ENCODE data around the gene DDX17.

DDX17 gene

GRCh38 chr22:38506118-38506962 is at the start of gene DDX17:
DDX17 (minus strand) TSS chr22:38506311.
- DNase-seq (ENCODE audit: low read depth): peak; percentile 95

- DNase-seq (ENCODE audit: low read depth): no peak
Observed at GRCh38 chr22:38554281-38554680, 48.2 kb upstream of the DDX17 start.

- DNase-seq (ENCODE audit: low read depth): no peak
Observed at GRCh38 chr22:38549101-38549894, 43.2 kb upstream of the DDX17 start.

GRCh38 chr22:38540701-38541100 is 34.6 kb upstream of the DDX17 start:
- DNase-seq (ENCODE audit: low read depth): no peak

GRCh38 chr22:38531251-38531938 is 25.3 kb upstream of the DDX17 start:
- no peak for DNase-seq (ENCODE audit: low read depth)

- DNase-seq (ENCODE audit: low read depth): no peak
Observed at GRCh38 chr22:38524429-38524828, 18.3 kb upstream of the DDX17 start.

GRCh38 chr22:38523479-38523878 is 17.4 kb upstream of the DDX17 start:
- DNase-seq (ENCODE audit: low read depth): no peak

GRCh38 chr22:38523029-38523428 is 16.9 kb upstream of the DDX17 start:
- DNase-seq (ENCODE audit: low read depth): no peak

GRCh38 chr22:38519453-38520250 is 13.5 kb upstream of the DDX17 start:
- DNase-seq (ENCODE audit: low read depth): no peak

GRCh38 chr22:38518620-38519019 is 12.5 kb upstream of the DDX17 start:
- no peak for DNase-seq (ENCODE audit: low read depth)

GRCh38 chr22:38513063-38513462 is 7.0 kb upstream of the DDX17 start:
- no peak for DNase-seq (ENCODE audit: low read depth)

- DNase-seq (ENCODE audit: low read depth): no peak
Observed at GRCh38 chr22:38510416-38510970, 4.4 kb upstream of the DDX17 start.

GRCh38 chr22:38505541-38506117 is 482 bp downstream of the DDX17 start:
- DNase-seq (ENCODE audit: low read depth): peak; percentile 37

GRCh38 chr22:38504731-38505540 is 1.2 kb downstream of the DDX17 start:
- no peak for DNase-seq (ENCODE audit: low read depth)

GRCh38 chr22:38503021-38503420 is 3.1 kb downstream of the DDX17 start:
- DNase-seq (ENCODE audit: low read depth): no peak

GRCh38 chr22:38501797-38502672 is 4.1 kb downstream of the DDX17 start:
- DNase-seq (ENCODE audit: low read depth): no peak

- DNase-seq (ENCODE audit: low read depth): no peak
Observed at GRCh38 chr22:38497869-38498268, 8.2 kb downstream of the DDX17 start.

- no peak for DNase-seq (ENCODE audit: low read depth)
Observed at GRCh38 chr22:38494939-38495338, 11.2 kb downstream of the DDX17 start.

- no peak for DNase-seq (ENCODE audit: low read depth)
Observed at GRCh38 chr22:38494498-38494897, 11.6 kb downstream of the DDX17 start.

Measured in stimulated activated CD8-positive, alpha-beta memory T cell treated with anti-CD3 and anti-CD28 coated beads, Interleukin-15, amount 100 ng/mL, for 1 hour (primary cell).